ENCODE results near the gene PIP5K1B. TPM values are rescaled to one million over a fixed set of nuclear protein-coding genes. Genes with fewer than 3 reads are reported as not detected.

PIP5K1B gene
- total and polyA plus RNA-seq, 2 experiments from 2014 or later, result 3.2 to 5.0 TPM

DNA sequence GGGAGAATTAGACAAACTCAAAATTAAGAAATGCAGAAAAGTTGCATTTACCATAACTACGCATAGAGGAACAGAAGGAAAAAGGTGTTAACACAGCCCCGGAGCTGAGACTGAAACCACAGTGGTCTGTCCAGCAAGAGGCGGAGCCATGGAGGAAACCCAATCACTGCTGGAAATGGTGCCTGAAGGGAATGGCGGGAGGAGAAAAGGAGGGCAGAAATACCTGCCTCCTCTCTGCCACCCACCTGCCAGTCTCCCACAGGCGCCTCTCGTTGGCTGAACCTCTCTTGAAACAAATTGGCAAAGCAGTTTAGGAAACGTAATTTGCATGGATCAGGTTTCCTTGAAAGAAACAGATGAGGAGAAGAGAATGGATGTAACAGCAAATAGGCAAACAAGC, 318.6 kb downstream of the PIP5K1B start:
- TF ChIP-seq, protein P1, sequence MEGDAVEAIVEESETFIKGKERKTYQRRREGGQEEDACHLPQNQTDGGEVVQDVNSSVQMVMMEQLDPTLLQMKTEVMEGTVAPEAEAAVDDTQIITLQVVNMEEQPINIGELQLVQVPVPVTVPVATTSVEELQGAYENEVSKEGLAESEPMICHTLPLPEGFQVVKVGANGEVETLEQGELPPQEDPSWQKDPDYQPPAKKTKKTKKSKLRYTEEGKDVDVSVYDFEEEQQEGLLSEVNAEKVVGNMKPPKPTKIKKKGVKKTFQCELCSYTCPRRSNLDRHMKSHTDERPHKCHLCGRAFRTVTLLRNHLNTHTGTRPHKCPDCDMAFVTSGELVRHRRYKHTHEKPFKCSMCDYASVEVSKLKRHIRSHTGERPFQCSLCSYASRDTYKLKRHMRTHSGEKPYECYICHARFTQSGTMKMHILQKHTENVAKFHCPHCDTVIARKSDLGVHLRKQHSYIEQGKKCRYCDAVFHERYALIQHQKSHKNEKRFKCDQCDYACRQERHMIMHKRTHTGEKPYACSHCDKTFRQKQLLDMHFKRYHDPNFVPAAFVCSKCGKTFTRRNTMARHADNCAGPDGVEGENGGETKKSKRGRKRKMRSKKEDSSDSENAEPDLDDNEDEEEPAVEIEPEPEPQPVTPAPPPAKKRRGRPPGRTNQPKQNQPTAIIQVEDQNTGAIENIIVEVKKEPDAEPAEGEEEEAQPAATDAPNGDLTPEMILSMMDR (IDR thresholded peaks at IDR 0.05; ENCODE audit: low read depth, low read length), result no peak
- DNase-seq (ENCODE audit: low read depth in 1 of 2, low spot score in 1 of 2), result no peak
- H3K36me3 ChIP-seq, result no peaks in the 10 kb centered on the region
- peaks cover 4% of the 10 kb centered on the region for H3K4me1 ChIP-seq (ENCODE audit: low read depth)
- no peaks in the 10 kb centered on the region for H3K9me3 ChIP-seq (ENCODE audit: low read depth)
- no peaks in the 10 kb centered on the region for H3K27me3 ChIP-seq
- no peak overlapping the region for H3K4me3 ChIP-seq
- H3K27ac ChIP-seq, result no peak overlapping the region

DNA sequence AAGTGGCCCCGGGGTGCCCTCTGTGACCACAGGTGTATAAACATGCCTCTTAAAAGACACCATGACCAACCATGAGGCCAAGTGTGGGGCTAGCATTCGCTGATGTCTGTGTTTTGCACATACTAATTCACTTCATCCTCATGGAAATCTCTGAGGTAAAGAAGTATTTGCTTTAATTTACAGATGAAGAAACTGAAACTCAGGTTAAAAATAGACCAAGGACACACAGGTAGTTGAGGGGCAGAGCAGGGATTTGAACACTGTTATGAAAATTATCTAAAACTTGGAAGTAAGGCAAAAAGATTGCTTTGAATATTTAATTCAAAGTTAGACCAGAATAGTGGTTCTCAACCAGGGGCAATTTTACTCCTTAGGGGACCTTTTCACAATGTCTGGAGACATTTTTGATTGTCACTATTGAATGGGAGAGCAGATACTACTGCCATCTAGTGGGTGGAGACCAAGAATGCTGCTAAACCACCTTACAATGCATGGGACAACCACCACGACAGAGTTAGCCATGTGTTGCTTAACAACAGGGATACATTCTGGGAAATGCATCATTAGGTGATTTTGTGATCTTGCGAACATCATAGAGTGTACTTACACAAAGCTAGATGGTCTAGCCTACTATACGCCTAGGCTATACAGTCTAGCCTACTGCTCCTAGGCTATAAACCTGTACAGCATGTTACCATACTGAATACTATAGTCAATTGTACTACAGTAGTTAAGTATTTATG, 322.5 kb downstream of the PIP5K1B start:
- Histone ChIP-seq H3K27me3 (no peaks in the 10 kb centered on the region), H3K4me3 (no peak overlapping the region), H3K36me3 (no peaks in the 10 kb centered on the region), H3K9me3 (ENCODE audit: low read depth) (no peaks in the 10 kb centered on the region), H3K27ac (no peak overlapping the region), H3K4me1 (ENCODE audit: low read depth) (no peaks in the 10 kb centered on the region)
- TF ChIP-seq, protein P1 (IDR thresholded peaks at IDR 0.05; ENCODE audit: low read depth, low read length), result peak; percentile 83
- peak; percentile 59 to 73 for DNase-seq (ENCODE audit: low read depth in 1 of 2, low spot score in 1 of 2)

DNA sequence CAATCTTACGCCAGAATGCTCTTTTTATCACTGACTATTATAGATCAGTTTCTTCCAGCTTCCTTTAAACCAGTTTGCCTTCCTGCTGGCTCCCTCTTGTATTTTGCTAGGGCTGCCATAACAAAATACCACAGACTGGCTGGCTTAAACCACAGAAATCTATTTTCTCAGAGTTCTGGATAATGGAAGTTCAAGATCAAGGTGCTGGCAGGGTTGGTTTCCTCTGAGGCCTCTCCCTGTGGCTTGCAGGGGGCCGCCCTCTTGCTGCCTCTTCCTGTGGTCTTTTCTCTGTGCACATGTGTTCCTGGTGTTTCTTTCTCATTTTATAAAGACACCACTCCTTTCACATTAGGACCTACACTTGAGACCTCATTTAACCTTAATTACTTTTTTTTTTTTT, 323.7 kb downstream of the PIP5K1B start:
- H3K36me3 ChIP-seq, result no peaks in the 10 kb centered on the region
- no peaks in the 10 kb centered on the region for H3K9me3 ChIP-seq (ENCODE audit: low read depth)
- no peaks in the 10 kb centered on the region for H3K27me3 ChIP-seq
- DNase-seq (ENCODE audit: low read depth in 1 of 2, low spot score in 1 of 2), result no peak
- H3K4me3 ChIP-seq, result no peak overlapping the region
- no peak overlapping the region for H3K27ac ChIP-seq
- no peaks in the 10 kb centered on the region for H3K4me1 ChIP-seq (ENCODE audit: low read depth)
- TF ChIP-seq, protein P1 (IDR thresholded peaks at IDR 0.05; ENCODE audit: low read depth, low read length), result no peak

DNA sequence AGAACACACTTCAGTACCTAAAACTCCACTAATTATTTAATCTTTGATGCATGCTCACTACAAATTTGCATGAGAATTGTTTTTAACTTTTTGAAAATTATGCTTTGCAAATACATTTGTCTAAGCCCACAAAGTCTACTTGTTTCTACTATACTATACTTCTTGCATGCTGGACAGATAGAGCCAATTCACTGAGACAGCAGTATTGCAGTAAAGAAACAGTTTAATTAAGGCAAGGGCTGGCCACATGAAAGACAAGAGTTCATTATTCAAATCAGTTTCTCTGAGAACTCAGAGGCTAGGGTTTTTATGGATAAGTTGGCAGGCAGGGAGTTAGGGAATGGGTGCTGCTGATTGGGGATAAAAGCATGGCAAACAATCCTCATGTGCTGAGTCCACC, 324.5 kb downstream of the PIP5K1B start:
- no peak for DNase-seq (ENCODE audit: low read depth in 1 of 2, low spot score in 1 of 2)
- Histone ChIP-seq H3K27me3 (no peaks in the 10 kb centered on the region), H3K4me1 (ENCODE audit: low read depth) (no peaks in the 10 kb centered on the region), H3K9me3 (ENCODE audit: low read depth) (no peaks in the 10 kb centered on the region), H3K27ac (no peak overlapping the region), H3K4me3 (no peak overlapping the region), H3K36me3 (no peaks in the 10 kb centered on the region)
- TF ChIP-seq, protein P1 (IDR thresholded peaks at IDR 0.05; ENCODE audit: low read depth, low read length), result no peak

DNA sequence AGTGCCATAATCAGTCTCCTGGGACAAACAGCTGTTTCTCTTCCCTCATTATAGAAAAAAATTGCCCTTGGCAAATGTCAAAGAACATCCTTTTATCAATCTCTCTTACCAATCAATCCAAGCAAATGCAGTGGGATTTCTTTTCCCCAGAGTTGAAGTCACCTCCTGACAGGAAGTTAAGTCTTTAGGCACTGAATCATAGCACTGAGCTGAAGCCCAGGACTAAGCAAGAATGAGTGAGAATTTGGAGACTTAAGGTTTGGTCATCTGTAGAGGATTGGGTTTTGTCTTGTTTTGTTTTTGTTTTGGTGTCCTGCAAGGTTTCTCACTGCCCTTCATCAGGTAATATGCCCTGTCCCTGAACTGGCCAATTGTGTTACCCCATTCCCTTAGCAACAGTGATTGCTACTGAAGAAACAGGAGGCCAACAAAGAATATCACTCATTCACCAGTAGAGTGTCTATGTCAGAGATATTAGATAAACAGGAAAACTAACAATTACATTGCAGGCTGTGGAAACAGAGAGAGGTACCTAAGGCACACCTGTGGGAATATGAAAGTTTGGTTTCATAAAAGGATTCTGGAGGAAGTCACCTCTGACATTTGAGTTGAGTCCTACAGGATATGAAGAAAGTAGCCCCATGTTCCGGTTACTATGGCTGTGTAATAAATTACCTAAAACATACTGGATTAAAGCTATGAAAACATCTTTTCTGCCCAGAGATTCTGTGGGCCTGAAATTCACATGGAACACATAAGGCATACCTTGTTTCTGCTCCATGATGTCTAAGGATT, 326.0 kb downstream of the PIP5K1B start:
- Histone ChIP-seq H3K27me3 (no peaks in the 10 kb centered on the region), H3K4me3 (no peak overlapping the region), H3K27ac (no peak overlapping the region), H3K4me1 (ENCODE audit: low read depth) (no peaks in the 10 kb centered on the region), H3K36me3 (no peaks in the 10 kb centered on the region), H3K9me3 (ENCODE audit: low read depth) (no peaks in the 10 kb centered on the region)
- TF ChIP-seq, protein P1 (IDR thresholded peaks at IDR 0.05; ENCODE audit: low read depth, low read length), result no peak
- no peak for DNase-seq (ENCODE audit: low read depth in 1 of 2, low spot score in 1 of 2)

All from cardiac muscle cell (in vitro differentiated cells and primary cell).